ENCODE measurements around the gene PKNOX1.
"Not testable (repeated sequence)": the region's sequence is repeated elsewhere in the genome, so short reads cannot be mapped to it uniquely, and the experiment has no call there.

Gene PKNOX1

DNA sequence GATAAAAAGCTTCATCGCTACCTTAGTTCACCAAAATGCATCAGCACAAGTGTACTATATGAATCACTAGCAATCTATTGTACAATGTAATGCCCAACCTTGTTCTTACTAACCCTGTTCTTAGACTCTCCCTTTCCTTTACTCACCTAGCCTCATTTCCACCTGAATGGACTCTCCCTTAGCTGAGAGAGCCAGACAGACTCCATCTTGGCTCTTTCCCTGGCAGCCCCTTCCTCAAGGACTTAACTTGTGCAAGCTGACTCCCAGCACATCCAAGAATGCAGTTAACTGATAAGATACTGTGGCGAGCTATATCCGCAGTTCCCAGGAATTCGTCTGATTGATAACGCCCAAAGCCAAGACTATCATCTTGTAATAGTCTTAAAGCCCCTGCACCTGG lies 38.0 kb upstream of the PKNOX1 start:
- not testable (repeated sequence) for H3F3A ChIP-seq (ENCODE audit: low read depth); H3K36me3 ChIP-seq (ENCODE audit: insufficient read depth, low read length); H3K79me2 ChIP-seq (ENCODE audit: insufficient read depth, low read length); H3K4me1 ChIP-seq (ENCODE audit: insufficient read depth, low read length, poor library complexity, severe bottlenecking); H3K9me3 ChIP-seq (ENCODE audit: insufficient read depth, low read depth, low read length); H2AFZ ChIP-seq (ENCODE audit: low read length); H3K9ac ChIP-seq (ENCODE audit: low read depth, low read length, poor library complexity, severe bottlenecking); H4K20me1 ChIP-seq (ENCODE audit: insufficient read depth, low read length, poor library complexity, severe bottlenecking); H3K4me3 ChIP-seq (ENCODE audit: low read length, poor library complexity, severe bottlenecking); H3K9me2 ChIP-seq (replicated peaks; ENCODE audit: low read depth, low read length); H3K4me2 ChIP-seq (ENCODE audit: low read depth, low read length, poor library complexity, severe bottlenecking); H3K27me3 ChIP-seq (ENCODE audit: insufficient read depth, low read length, poor library complexity, severe bottlenecking)

DNA sequence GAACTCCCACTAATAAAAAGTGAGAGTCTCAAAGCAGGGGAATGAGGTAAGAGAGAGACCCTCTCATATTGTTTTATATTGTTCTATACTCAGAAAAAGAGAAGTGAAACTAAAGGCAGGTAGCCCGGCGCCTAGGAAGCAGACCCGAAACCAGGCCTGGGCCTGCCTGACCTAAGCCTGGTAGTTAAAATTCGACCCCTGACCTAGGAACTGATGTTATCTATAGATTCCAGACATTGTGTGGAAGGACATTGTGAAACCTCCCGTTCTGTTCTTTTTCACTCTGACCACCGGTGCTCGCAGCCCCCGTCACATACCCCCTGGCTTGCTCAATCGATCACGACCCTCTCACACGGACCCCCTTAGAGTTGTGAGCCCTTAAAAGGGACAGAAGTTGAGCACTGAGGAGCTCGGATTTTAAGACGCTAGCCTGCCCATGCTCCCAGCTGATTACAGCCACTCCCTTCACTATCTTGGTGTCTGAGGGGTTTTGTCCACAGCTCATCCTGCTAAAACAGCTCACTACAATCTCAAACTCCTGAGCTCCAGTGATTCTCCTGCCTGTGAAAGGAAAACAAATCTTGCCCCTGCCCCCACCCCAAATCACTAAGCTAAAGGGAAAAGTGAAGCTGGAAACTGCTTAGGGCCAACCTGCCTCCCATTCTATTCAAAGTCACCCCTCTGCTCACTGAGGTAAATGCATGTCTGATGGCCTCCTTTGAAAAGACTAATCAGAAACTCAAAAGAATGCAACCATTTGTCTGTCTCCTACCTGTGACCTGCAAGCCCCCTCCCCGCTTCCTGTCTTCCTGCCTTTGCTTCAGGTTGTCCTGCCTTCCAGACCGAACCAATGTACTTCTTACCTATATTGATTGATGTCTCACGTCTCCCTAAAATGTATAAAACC lies 37.1 kb upstream of the PKNOX1 start:
- not testable (repeated sequence) for H3K4me3 ChIP-seq (ENCODE audit: low read length, poor library complexity, severe bottlenecking); H3K4me1 ChIP-seq (ENCODE audit: insufficient read depth, low read length, poor library complexity, severe bottlenecking); H2AFZ ChIP-seq (ENCODE audit: low read length); H3K9me2 ChIP-seq (replicated peaks; ENCODE audit: low read depth, low read length); H4K20me1 ChIP-seq (ENCODE audit: insufficient read depth, low read length, poor library complexity, severe bottlenecking); H3F3A ChIP-seq (ENCODE audit: low read depth); H3K36me3 ChIP-seq (ENCODE audit: insufficient read depth, low read length); H3K27me3 ChIP-seq (ENCODE audit: insufficient read depth, low read length, poor library complexity, severe bottlenecking); H3K4me2 ChIP-seq (ENCODE audit: low read depth, low read length, poor library complexity, severe bottlenecking); H3K79me2 ChIP-seq (ENCODE audit: insufficient read depth, low read length); H3K9ac ChIP-seq (ENCODE audit: low read depth, low read length, poor library complexity, severe bottlenecking); H3K9me3 ChIP-seq (ENCODE audit: insufficient read depth, low read depth, low read length)

DNA sequence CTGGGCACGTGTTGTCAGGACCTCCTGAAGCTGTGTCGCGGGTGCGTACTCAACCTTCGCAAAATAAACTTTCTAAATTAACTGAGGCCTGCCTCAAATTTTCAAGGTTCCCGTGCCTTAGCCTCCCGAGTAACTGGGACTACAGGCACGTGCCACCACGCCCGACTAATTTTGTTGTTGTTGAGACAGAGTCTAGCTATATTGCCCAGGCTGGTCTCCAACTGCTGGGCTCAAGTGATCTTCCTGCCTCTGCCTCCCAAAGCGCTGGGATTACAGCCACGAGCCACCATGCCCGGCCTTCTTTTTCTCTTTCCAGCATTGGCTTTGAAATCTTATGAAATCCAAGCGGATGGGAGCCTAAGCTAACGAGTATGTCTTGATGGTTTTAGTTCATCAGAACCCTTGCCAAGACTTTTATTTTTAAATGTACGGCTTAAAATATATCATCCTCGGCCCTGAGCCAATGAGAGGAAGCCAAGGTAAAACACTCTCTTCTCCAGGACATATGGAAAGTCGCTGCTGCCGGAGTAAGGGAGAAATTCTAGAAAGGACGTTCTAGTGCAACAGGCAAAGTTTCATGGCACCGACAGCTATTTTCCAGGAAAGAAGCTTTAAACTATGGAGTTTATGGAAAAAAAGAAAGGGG lies 36.3 kb upstream of the PKNOX1 start:
- no peak overlapping the region for H2AFZ ChIP-seq (ENCODE audit: low read length)
- H3K9ac ChIP-seq (ENCODE audit: low read depth, low read length, poor library complexity, severe bottlenecking), result no peak overlapping the region
- no peaks in the 10 kb centered on the region for H3K9me3 ChIP-seq (ENCODE audit: insufficient read depth, low read depth, low read length)
- TF ChIP-seq, protein P1, sequence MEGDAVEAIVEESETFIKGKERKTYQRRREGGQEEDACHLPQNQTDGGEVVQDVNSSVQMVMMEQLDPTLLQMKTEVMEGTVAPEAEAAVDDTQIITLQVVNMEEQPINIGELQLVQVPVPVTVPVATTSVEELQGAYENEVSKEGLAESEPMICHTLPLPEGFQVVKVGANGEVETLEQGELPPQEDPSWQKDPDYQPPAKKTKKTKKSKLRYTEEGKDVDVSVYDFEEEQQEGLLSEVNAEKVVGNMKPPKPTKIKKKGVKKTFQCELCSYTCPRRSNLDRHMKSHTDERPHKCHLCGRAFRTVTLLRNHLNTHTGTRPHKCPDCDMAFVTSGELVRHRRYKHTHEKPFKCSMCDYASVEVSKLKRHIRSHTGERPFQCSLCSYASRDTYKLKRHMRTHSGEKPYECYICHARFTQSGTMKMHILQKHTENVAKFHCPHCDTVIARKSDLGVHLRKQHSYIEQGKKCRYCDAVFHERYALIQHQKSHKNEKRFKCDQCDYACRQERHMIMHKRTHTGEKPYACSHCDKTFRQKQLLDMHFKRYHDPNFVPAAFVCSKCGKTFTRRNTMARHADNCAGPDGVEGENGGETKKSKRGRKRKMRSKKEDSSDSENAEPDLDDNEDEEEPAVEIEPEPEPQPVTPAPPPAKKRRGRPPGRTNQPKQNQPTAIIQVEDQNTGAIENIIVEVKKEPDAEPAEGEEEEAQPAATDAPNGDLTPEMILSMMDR (conservative IDR thresholded peaks at IDR 0.05; ENCODE audit: low read length), result no peak
- no peak for TF ChIP-seq EZH2phosphoT487 (IDR thresholded peaks at IDR 0.05; ENCODE audit: borderline replicate concordance)
- H3K4me2 ChIP-seq (ENCODE audit: low read depth, low read length, poor library complexity, severe bottlenecking), result no peak overlapping the region
- H3K27me3 ChIP-seq (ENCODE audit: insufficient read depth, low read length, poor library complexity, severe bottlenecking), result no peaks in the 10 kb centered on the region
- no peaks in the 10 kb centered on the region for H3K9me2 ChIP-seq (replicated peaks; ENCODE audit: low read depth, low read length)
- no peak overlapping the region for H3K4me3 ChIP-seq (ENCODE audit: low read length, poor library complexity, severe bottlenecking)
- H3F3A ChIP-seq (ENCODE audit: low read depth), result no peaks in the 10 kb centered on the region
- no peaks in the 10 kb centered on the region for H3K79me2 ChIP-seq (ENCODE audit: insufficient read depth, low read length)
- H3K4me1 ChIP-seq (ENCODE audit: insufficient read depth, low read length, poor library complexity, severe bottlenecking), result no peaks in the 10 kb centered on the region
- H3K36me3 ChIP-seq (ENCODE audit: insufficient read depth, low read length), result no peaks in the 10 kb centered on the region
- no peaks in the 10 kb centered on the region for H4K20me1 ChIP-seq (ENCODE audit: insufficient read depth, low read length, poor library complexity, severe bottlenecking)

DNA sequence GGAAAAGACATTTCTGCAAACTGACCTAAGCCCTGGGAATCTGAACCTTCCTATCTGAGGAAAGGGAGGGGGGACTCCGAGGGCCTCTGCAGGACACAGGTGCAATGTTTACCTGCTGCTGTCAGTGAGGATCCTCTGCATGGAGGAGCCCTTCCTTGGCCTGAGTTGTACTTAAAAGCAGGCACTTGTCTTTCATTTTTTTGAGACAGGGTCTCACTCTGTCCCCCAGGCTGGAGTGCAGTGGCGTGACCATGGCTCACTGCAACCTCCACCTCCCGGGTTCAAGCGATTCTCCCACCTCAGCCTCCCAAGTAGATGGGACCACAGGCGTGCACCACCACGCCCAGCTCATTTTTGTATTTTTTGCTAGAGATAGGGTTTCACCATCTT lies 35.8 kb upstream of the PKNOX1 start:
- not testable (repeated sequence) for H3K9me2 ChIP-seq (replicated peaks; ENCODE audit: low read depth, low read length); H3K4me1 ChIP-seq (ENCODE audit: insufficient read depth, low read length, poor library complexity, severe bottlenecking); H3K36me3 ChIP-seq (ENCODE audit: insufficient read depth, low read length); H3K9ac ChIP-seq (ENCODE audit: low read depth, low read length, poor library complexity, severe bottlenecking); H3K4me3 ChIP-seq (ENCODE audit: low read length, poor library complexity, severe bottlenecking); H4K20me1 ChIP-seq (ENCODE audit: insufficient read depth, low read length, poor library complexity, severe bottlenecking); H2AFZ ChIP-seq (ENCODE audit: low read length); H3K9me3 ChIP-seq (ENCODE audit: insufficient read depth, low read depth, low read length); H3F3A ChIP-seq (ENCODE audit: low read depth); H3K4me2 ChIP-seq (ENCODE audit: low read depth, low read length, poor library complexity, severe bottlenecking); H3K27me3 ChIP-seq (ENCODE audit: insufficient read depth, low read length, poor library complexity, severe bottlenecking); H3K79me2 ChIP-seq (ENCODE audit: insufficient read depth, low read length)
